GM10248 (cell line): ENCODE results near the gene CHN1.

Experiments used
- CTCF ChIA-PET: fragments of 300-600 bp; sonication (Branson Sonifier 250); formaldehyde crosslinking; extraction: SDS; loops from one replicate; lab custom pipeline; 2021; ENCODE audit warnings: antibody characterized with exemption; lab: Yijun Ruan, JAX
- POLR2A ChIA-PET: fragments of 350-650 bp; sonication (Branson Sonifier 250); formaldehyde crosslinking; extraction: SDS; loops from one replicate; lab custom pipeline; 2020; ENCODE audit warnings: antibody characterized with exemption; lab: Yijun Ruan, JAX
- DNase-seq: peaks from one replicate; pipeline ENCODE4 v3.0.0; 2012; ENCODE audit errors: extremely low spot score
- CTCF ChIP-seq: IDR thresholded peaks from 2 replicates; pipeline ENCODE4 v1.5.1; 2012; ENCODE audit warnings: mild to moderate bottlenecking, low read depth; ENCODE audit errors: extremely low read depth, missing control alignments, control extremely low read depth

Gene CHN1

GRCh38 chr2:174839662-174840061 lies 165.5 kb downstream of the CHN1 start:
- no peak for DNase-seq
- ChIA-PET POLR2A (no interaction called here), CTCF (interaction anchor here (1.1 kb wide), 1 partner anchor 25 kb away, joined by 3 read pairs; no protein-coding TSS in a partner anchor)
- no peak for TF ChIP-seq CTCF

GRCh38 chr2:174836995-174837390 lies 168.2 kb downstream of the CHN1 start:
- CTCF ChIA-PET: interaction anchor here (1.1 to 1.4 kb wide), 3 partner anchors 13 to 88 kb away, joined by 3 read pairs; no protein-coding TSS in a partner anchor

GRCh38 chr2:174836377-174836994 lies 168.7 kb downstream of the CHN1 start:
- no peak for DNase-seq
- TF ChIP-seq CTCF: no peak
- ChIA-PET POLR2A (no interaction called here), CTCF (interaction anchor here (1.1 to 1.4 kb wide), 3 partner anchors 12 to 87 kb away, joined by 3 read pairs; no protein-coding TSS in a partner anchor)

More at GRCh38 chr2:174836995-174837390, 168.2 kb downstream of the CHN1 start:
- POLR2A ChIA-PET: no interaction called here
- no peak for DNase-seq
- no peak for TF ChIP-seq CTCF

- CTCF ChIA-PET: interaction anchor here (1.2 kb wide), 1 partner anchor 22 kb away, joined by 3 read pairs; no protein-coding TSS in a partner anchor
- no peak for TF ChIP-seq CTCF
- peak; percentile 14 for DNase-seq
- POLR2A ChIA-PET: no interaction called here
These were observed 169.4 kb downstream of the CHN1 start for GRCh38 chr2:174835797-174836255.

GRCh38 chr2:174833737-174834136 lies 171.4 kb downstream of the CHN1 start:
- CTCF ChIA-PET: no interaction called here
- POLR2A ChIA-PET: no interaction called here
- no peak for TF ChIP-seq CTCF
- no peak for DNase-seq

GRCh38 chr2:174830561-174830960 lies 174.6 kb downstream of the CHN1 start:
- ChIA-PET CTCF (no interaction called here), POLR2A (no interaction called here)
- no peak for DNase-seq

More at GRCh38 chr2:174830561-174830960, 174.6 kb downstream of the CHN1 start:
- TF ChIP-seq CTCF: no peak
